Choroid plexus epithelial cell (primary cell): ENCODE results near the gene ATP9B.

Experiments
- DNase-seq: peaks from one replicate; pipeline ENCODE4 v3.0.0-alpha.2; 2010; ENCODE audit warnings: low read depth
- H3K4me3 ChIP-seq: 2 replicates; pipeline ENCODE4 v1.5.1; 2011; ENCODE audit warnings: low read depth, mild to moderate bottlenecking, control low read depth, low read length, moderate library complexity
- CTCF ChIP-seq: conservative IDR thresholded peaks from 2 replicates; pipeline ENCODE4 v1.5.1; 2011; ENCODE audit warnings: low read depth, mild to moderate bottlenecking, control low read depth, inconsistent platforms, low read length, moderate library complexity

Gene ATP9B

GRCh38 chr18:79062806-79063205 lies 6.4 kb upstream of the ATP9B start:
- no peak overlapping the region for H3K4me3 ChIP-seq
- DNase-seq: no peak
- no peak for TF ChIP-seq CTCF

GRCh38 chr18:79064228-79064627 lies 5.0 kb upstream of the ATP9B start:
- no peak for TF ChIP-seq CTCF
- DNase-seq: no peak
- no peak overlapping the region for H3K4me3 ChIP-seq

GRCh38 chr18:79065802-79066201 lies 3.4 kb upstream of the ATP9B start:
- no peak for TF ChIP-seq CTCF
- no peak for DNase-seq
- H3K4me3 ChIP-seq: no peak overlapping the region

- no peak overlapping the region for H3K4me3 ChIP-seq
- no peak for TF ChIP-seq CTCF
- no peak for DNase-seq
These were observed 1.6 kb upstream of the ATP9B start for GRCh38 chr18:79067611-79068010.

GRCh38 chr18:79068341-79068936 lies 755 bp upstream of the ATP9B start:
- DNase-seq: peak; percentile 33

GRCh38 chr18:79069717-79070151 lies 540 bp downstream of the ATP9B start:
- H3K4me3 ChIP-seq: peak overlapping the region; percentile 77
- DNase-seq: peak; percentile 22
- TF ChIP-seq CTCF: no peak

More at GRCh38 chr18:79068341-79068936, 755 bp upstream of the ATP9B start:
- H3K4me3 ChIP-seq: peak overlapping the region; percentile 77
- no peak for TF ChIP-seq CTCF

- no peak for DNase-seq
- TF ChIP-seq CTCF: no peak
- H3K4me3 ChIP-seq: peak overlapping the region; percentile 77
These were observed 1.3 kb downstream of the ATP9B start for GRCh38 chr18:79070486-79070885.
